GM10266 (cell line): ENCODE data around the gene HYAL3.
A peak's percentile ranks its signal among the peaks of the same experiment; 100 is the strongest.

Experiments used
- DNase-seq: peaks from one replicate; pipeline ENCODE4 v3.0.0; 2012; ENCODE audit errors: extremely low spot score
- CTCF ChIP-seq: IDR thresholded peaks from 2 replicates; pipeline ENCODE4 v1.5.1; 2012; ENCODE audit warnings: mild to moderate bottlenecking, low read depth; ENCODE audit not compliant: control insufficient read depth, insufficient read depth; ENCODE audit errors: missing control alignments

HYAL3 gene

GRCh38 chr3:50269977-50270413 lies 29.2 kb downstream of the HYAL3 start:
- TF ChIP-seq CTCF, result no peak

GRCh38 chr3:50269460-50269859 lies 29.7 kb downstream of the HYAL3 start:
- DNase-seq, result no peak

More at GRCh38 chr3:50269977-50270413, 29.2 kb downstream of the HYAL3 start:
- no peak for DNase-seq

GRCh38 chr3:50268703-50269451 lies 30.3 kb downstream of the HYAL3 start, which contains the start of gene SEMA3B:
SEMA3B (plus strand) TSS chr3:50269147; CDS start chr3:50269241, 94 bp downstream.
- TF ChIP-seq CTCF, result no peak
- DNase-seq, result no peak

More at GRCh38 chr3:50269460-50269859, 29.7 kb downstream of the HYAL3 start:
- TF ChIP-seq CTCF, result no peak

GRCh38 chr3:50268276-50268675 lies 30.9 kb downstream of the HYAL3 start:
- no peak for DNase-seq
- no peak for TF ChIP-seq CTCF

GRCh38 chr3:50267280-50267913 lies 31.8 kb downstream of the HYAL3 start:
- DNase-seq, result no peak
- TF ChIP-seq CTCF, result no peak

GRCh38 chr3:50266836-50267235 lies 32.4 kb downstream of the HYAL3 start:
- TF ChIP-seq CTCF, result no peak
- DNase-seq, result no peak

GRCh38 chr3:50266017-50266416 lies 33.2 kb downstream of the HYAL3 start:
- DNase-seq, result peak; percentile 36

More at GRCh38 chr3:50266017-50266416, 33.2 kb downstream of the HYAL3 start:
- no peak for TF ChIP-seq CTCF
